HG03066 (cell line): Measurements from ENCODE around the gene GJA5.

Source experiments
- ATAC-seq: cut with Tn5 transposase; IDR thresholded peaks from one replicate; pipeline ENCODE4 v1.9.1; 2021; ENCODE audit warnings: low read depth; ENCODE audit not compliant: unreplicated experiment

GJA5 gene

GRCh38 chr1:147768101-147768500 lies 7.7 kb upstream of the GJA5 start:
- no peak for ATAC-seq

- no peak for ATAC-seq
Observed at GRCh38 chr1:147762233-147763024, 2.0 kb upstream of the GJA5 start.

GRCh38 chr1:147758379-147759100 lies 1.9 kb downstream of the GJA5 start:
- no peak for ATAC-seq

- ATAC-seq, result no peak
Observed at GRCh38 chr1:147757015-147757990, 3.1 kb downstream of the GJA5 start.

- no peak for ATAC-seq
Observed at GRCh38 chr1:147756341-147756740, 4.1 kb downstream of the GJA5 start.

- no peak for ATAC-seq
Observed at GRCh38 chr1:147754661-147755060, 5.7 kb downstream of the GJA5 start.

- no peak for ATAC-seq
Observed at GRCh38 chr1:147753081-147753480, 7.3 kb downstream of the GJA5 start.

- no peak for ATAC-seq
Observed at GRCh38 chr1:147752511-147752910, 7.9 kb downstream of the GJA5 start.

- ATAC-seq, result no peak
Observed at GRCh38 chr1:147751346-147751745, 9.1 kb downstream of the GJA5 start.

- ATAC-seq, result no peak
Observed at GRCh38 chr1:147750618-147751217, 9.7 kb downstream of the GJA5 start.

- no peak for ATAC-seq
Observed at GRCh38 chr1:147749792-147750191, 10.6 kb downstream of the GJA5 start.

- ATAC-seq, result no peak
Observed at GRCh38 chr1:147748676-147749350, 11.6 kb downstream of the GJA5 start.

- ATAC-seq, result no peak
Observed at GRCh38 chr1:147747966-147748365, 12.4 kb downstream of the GJA5 start.

- ATAC-seq, result no peak
Observed at GRCh38 chr1:147745271-147745670, 15.1 kb downstream of the GJA5 start.

GRCh38 chr1:147741065-147741464 lies 19.3 kb downstream of the GJA5 start:
- ATAC-seq, result no peak

- no peak for ATAC-seq
Observed at GRCh38 chr1:147740391-147740790, 20.0 kb downstream of the GJA5 start.

- no peak for ATAC-seq
Observed at GRCh38 chr1:147738739-147739476, 21.5 kb downstream of the GJA5 start.

- ATAC-seq, result no peak
Observed at GRCh38 chr1:147738129-147738528, 22.3 kb downstream of the GJA5 start.

- no peak for ATAC-seq
Observed at GRCh38 chr1:147736883-147737282, 23.5 kb downstream of the GJA5 start.
